ENCODE results near the gene MUC13. TPM values are rescaled to one million over a fixed set of nuclear protein-coding genes. Genes with fewer than 3 reads are reported as not detected.

MUC13 gene
- total RNA-seq, 1 donor: not detected

DNA sequence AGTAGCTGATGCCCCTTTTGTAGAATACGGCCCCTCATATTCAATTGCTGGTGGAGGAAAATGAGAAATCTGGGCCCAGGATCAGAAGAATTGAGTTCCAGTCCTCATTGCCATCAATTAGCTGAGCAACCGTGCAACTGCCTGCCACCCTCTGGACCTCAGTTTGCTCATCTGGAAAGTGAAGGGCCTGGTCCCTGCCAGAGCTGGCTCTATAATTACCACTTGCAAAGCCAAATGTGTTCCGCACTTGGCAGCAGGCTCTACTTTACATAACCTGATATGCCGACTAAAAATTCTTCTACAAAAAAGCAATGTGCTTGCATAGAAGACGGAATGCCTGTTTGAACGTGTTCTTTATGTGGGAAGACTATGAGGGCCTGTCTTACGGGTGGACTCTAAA, 38.8 kb downstream of the MUC13 start:
- Histone ChIP-seq H3K27me3 (ENCODE audit: insufficient read depth, low read length) (no peaks in the 10 kb centered on the region), H3K36me3 (ENCODE audit: insufficient read depth, low read length) (no peaks in the 10 kb centered on the region), H3K79me2 (ENCODE audit: insufficient read depth, low read length) (peaks cover 2% of the 10 kb centered on the region), H3K27ac (ENCODE audit: low read depth, low read length) (no peak overlapping the region), H3K4me1 (ENCODE audit: insufficient read depth, low read length) (peaks cover under 1% of the 10 kb centered on the region), H3K4me3 (ENCODE audit: insufficient read depth, low read length) (no peak overlapping the region), H2AFZ (ENCODE audit: low read length) (no peak overlapping the region), H3K9me3 (ENCODE audit: low read depth, low read length) (no peaks in the 10 kb centered on the region), H3K4me2 (ENCODE audit: insufficient read depth, low read length) (no peak overlapping the region), H4K20me1 (ENCODE audit: insufficient read depth, low read length) (no peaks in the 10 kb centered on the region)
- TF ChIP-seq, protein P1, sequence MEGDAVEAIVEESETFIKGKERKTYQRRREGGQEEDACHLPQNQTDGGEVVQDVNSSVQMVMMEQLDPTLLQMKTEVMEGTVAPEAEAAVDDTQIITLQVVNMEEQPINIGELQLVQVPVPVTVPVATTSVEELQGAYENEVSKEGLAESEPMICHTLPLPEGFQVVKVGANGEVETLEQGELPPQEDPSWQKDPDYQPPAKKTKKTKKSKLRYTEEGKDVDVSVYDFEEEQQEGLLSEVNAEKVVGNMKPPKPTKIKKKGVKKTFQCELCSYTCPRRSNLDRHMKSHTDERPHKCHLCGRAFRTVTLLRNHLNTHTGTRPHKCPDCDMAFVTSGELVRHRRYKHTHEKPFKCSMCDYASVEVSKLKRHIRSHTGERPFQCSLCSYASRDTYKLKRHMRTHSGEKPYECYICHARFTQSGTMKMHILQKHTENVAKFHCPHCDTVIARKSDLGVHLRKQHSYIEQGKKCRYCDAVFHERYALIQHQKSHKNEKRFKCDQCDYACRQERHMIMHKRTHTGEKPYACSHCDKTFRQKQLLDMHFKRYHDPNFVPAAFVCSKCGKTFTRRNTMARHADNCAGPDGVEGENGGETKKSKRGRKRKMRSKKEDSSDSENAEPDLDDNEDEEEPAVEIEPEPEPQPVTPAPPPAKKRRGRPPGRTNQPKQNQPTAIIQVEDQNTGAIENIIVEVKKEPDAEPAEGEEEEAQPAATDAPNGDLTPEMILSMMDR (IDR thresholded peaks at IDR 0.05; ENCODE audit: extremely low read depth, low read depth, low read length): no peak
- DNase-seq (ENCODE audit: insufficient read length, low spot score, missing footprints): no peak

DNA sequence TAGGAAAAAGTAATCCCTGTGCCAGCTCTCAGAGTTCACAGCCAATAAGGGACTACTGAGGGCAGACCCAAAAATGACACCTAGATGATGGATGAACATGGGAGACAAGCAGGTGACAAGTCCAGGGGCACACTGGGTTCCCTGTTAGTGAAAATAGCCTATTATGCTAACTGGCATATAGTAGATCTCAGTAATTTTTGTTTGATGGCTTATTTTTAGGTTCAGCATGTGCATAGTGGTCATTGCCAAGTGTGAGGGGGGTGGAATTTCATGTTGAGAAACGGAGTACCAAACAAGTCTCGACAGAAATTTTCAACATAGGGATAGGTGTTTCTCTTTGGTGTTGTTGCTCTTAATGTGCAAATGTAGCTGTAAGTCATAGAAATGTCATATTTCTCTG, 41.0 kb downstream of the MUC13 start:
- H3K27me3 ChIP-seq (ENCODE audit: insufficient read depth, low read length): no peaks in the 10 kb centered on the region
- DNase-seq (ENCODE audit: insufficient read length, low spot score, missing footprints): no peak
- H3K9me3 ChIP-seq (ENCODE audit: low read depth, low read length): no peaks in the 10 kb centered on the region
- H3K4me1 ChIP-seq (ENCODE audit: insufficient read depth, low read length): no peaks in the 10 kb centered on the region
- no peak overlapping the region for H3K27ac ChIP-seq (ENCODE audit: low read depth, low read length)
- H3K36me3 ChIP-seq (ENCODE audit: insufficient read depth, low read length): no peaks in the 10 kb centered on the region
- no peaks in the 10 kb centered on the region for H3K79me2 ChIP-seq (ENCODE audit: insufficient read depth, low read length)
- no peak overlapping the region for H3K4me2 ChIP-seq (ENCODE audit: insufficient read depth, low read length)
- no peak overlapping the region for H2AFZ ChIP-seq (ENCODE audit: low read length)
- H4K20me1 ChIP-seq (ENCODE audit: insufficient read depth, low read length): no peaks in the 10 kb centered on the region
- no peak overlapping the region for H3K4me3 ChIP-seq (ENCODE audit: insufficient read depth, low read length)
- TF ChIP-seq, protein P1 (IDR thresholded peaks at IDR 0.05; ENCODE audit: extremely low read depth, low read depth, low read length): no peak

DNA sequence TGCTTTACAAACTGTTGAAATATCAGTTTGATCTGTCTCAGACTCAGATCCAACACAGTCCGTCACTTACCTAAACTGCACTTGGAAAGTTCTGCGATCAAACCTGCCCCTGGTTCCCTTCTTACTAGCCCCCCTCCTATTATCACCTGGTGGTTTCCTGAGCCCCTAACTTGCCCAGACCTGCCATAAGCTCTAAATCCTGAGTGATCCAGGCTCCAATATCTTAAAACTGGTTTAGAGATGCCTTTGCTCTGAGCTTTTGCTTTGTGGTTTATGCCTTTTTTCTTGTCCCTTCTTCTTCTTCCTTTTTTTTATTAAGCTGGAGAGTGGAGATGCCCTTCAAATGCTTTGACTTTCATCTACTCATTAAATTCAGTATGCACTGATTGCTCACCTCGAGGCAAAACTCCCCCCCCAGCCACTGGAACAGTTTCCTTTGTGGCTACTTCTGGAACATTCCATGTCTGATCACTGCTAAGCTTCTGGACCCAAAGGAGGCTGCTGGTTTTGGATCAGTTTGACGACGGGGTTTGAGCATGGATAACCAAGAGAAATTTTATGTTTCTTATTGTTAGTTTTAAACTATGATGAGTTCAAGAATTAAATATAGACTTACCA, 43.9 kb downstream of the MUC13 start:
- no peak for DNase-seq (ENCODE audit: insufficient read length, low spot score, missing footprints)
- no peak overlapping the region for H2AFZ ChIP-seq (ENCODE audit: low read length)
- no peaks in the 10 kb centered on the region for H4K20me1 ChIP-seq (ENCODE audit: insufficient read depth, low read length)
- H3K27ac ChIP-seq (ENCODE audit: low read depth, low read length): no peak overlapping the region
- TF ChIP-seq, protein P1 (IDR thresholded peaks at IDR 0.05; ENCODE audit: extremely low read depth, low read depth, low read length): no peak
- peaks cover 3% of the 10 kb centered on the region for H3K4me1 ChIP-seq (ENCODE audit: insufficient read depth, low read length)
- H3K9me3 ChIP-seq (ENCODE audit: low read depth, low read length): no peaks in the 10 kb centered on the region
- no peaks in the 10 kb centered on the region for H3K27me3 ChIP-seq (ENCODE audit: insufficient read depth, low read length)
- H3K4me2 ChIP-seq (ENCODE audit: insufficient read depth, low read length): no peak overlapping the region
- H3K79me2 ChIP-seq (ENCODE audit: insufficient read depth, low read length): peaks cover 4% of the 10 kb centered on the region
- H3K4me3 ChIP-seq (ENCODE audit: insufficient read depth, low read length): no peak overlapping the region
- no peaks in the 10 kb centered on the region for H3K36me3 ChIP-seq (ENCODE audit: insufficient read depth, low read length)

DNA sequence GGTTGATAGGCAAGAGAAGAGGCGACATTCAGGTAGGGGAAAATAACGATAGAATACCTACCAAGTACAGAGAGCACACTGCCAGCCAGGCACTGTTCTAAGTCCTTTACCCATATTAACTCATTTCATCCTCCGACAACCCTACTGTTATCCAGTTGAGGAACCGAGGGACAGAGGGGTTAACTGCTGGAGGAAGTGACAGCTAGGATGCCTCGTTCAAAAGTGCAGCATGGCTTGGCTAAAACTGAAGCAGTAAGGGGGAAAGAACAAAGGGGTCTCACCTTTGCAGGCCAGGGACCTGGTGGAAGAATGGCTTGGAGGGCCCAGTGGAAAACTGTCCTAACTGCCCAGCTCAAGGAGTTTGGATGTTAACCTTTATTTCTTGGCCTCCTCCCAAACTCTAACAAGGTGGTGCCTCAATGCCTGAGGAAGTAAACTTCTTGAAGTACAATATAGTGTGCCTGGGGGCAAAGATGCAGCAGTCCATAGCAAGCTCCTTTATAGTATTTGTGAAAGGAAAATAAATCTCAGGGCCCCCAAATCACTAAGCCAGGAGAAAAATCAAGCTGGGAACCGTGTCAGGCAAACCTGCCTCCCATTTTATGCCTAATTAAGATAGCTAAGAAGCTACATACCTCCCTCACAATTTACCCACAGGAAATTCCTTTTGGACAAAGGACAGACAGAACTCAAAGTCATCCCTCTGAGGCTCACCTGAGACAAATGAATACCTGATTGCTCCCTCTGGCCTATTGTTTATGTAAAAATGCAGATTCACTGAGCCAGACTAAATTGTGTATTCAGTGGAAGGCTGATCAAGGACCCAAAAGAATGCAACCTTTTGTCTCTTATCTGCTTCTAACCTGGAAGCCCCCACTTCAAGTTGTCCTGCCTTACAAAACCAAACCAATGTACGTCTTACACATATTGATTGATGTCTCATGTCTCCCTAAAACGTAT, 45.8 kb downstream of the MUC13 start:
- peaks cover under 1% of the 10 kb centered on the region for H3K36me3 ChIP-seq (ENCODE audit: insufficient read depth, low read length)

More for the DNA sequence above, 45.8 kb downstream of the MUC13 start:
- Histone ChIP-seq H3K4me1 (ENCODE audit: insufficient read depth, low read length) (peaks cover 22% of the 10 kb centered on the region), H3K4me3 (ENCODE audit: insufficient read depth, low read length) (no peak overlapping the region), H2AFZ (ENCODE audit: low read length) (no peak overlapping the region), H3K9me3 (ENCODE audit: low read depth, low read length) (no peaks in the 10 kb centered on the region), H3K4me2 (ENCODE audit: insufficient read depth, low read length) (no peak overlapping the region), H4K20me1 (ENCODE audit: insufficient read depth, low read length) (no peaks in the 10 kb centered on the region), H3K27ac (ENCODE audit: low read depth, low read length) (no peak overlapping the region), H3K79me2 (ENCODE audit: insufficient read depth, low read length) (peaks cover 22% of the 10 kb centered on the region), H3K27me3 (ENCODE audit: insufficient read depth, low read length) (no peaks in the 10 kb centered on the region)
- TF ChIP-seq, protein P1 (IDR thresholded peaks at IDR 0.05; ENCODE audit: extremely low read depth, low read depth, low read length): no peak
- DNase-seq (ENCODE audit: insufficient read length, low spot score, missing footprints): peak; percentile 48
